Ovary (tissue), 9 donors: Measurements from ENCODE around the gene JCHAIN. TPM values are rescaled to one million over a fixed set of nuclear protein-coding genes. Genes with fewer than 3 reads are reported as not detected.

Experiments used
- DNase-seq, 5 donors: peaks; one replicate each; pipeline ENCODE4 v3.0.0-alpha.2; 2019 to 2020
- H3K27ac ChIP-seq, 2 donors: fragments of 200-600 bp; one replicate each; pipeline versions ENCODE4 v1.5.1 to v1.8.0; 2019 to 2022
- H3K27me3 ChIP-seq: fragments of 200-600 bp; one replicate; pipeline ENCODE4 v1.8.0; 2022
- H3K36me3 ChIP-seq: fragments of 200-600 bp; sonication (generic); one replicate; pipeline ENCODE4 v1.5.1; 2019
- H3K4me1 ChIP-seq: one replicate; pipeline ENCODE4 v1.8.1; 2013; ENCODE audit warnings: mild to moderate bottlenecking, moderate library complexity; ENCODE audit not compliant: insufficient read depth
- H3K4me3 ChIP-seq: fragments of 200-600 bp; sonication (generic); one replicate; pipeline ENCODE4 v1.5.1; 2017
- H3K9me3 ChIP-seq, 2 donors: fragments of 200-600 bp in 1 of 2; sonication (generic) in 1 of 2; one replicate each; pipeline versions ENCODE4 v1.5.1 to v1.8.1; 2013 to 2019; ENCODE audit warnings: mild to moderate bottlenecking in 1 of 2, moderate library complexity in 1 of 2
- EP300 ChIP-seq: sonication (generic); formaldehyde crosslinking; IDR thresholded peaks from one replicate; pipeline ENCODE4 v1.6.1; 2017; ENCODE audit warnings: antibody characterized with exemption
- POLR2A ChIP-seq: fragments of 450-650 bp; IDR thresholded peaks from one replicate; pipeline ENCODE4 v1.6.1; 2017; ENCODE audit warnings: antibody characterized with exemption, mild to moderate bottlenecking, moderate library complexity
- WGBS, 3 donors: extraction: QIAGEN DNeasy Blood & Tissue Kit in 1 of 3; methylation state at CpG; one replicate each; pipeline versions ENCODE4 v1.1.5 to v1.1.7; 2013 to 2017; 5-methylcytosine and 5-hydroxymethylcytosine counted together
- intact Hi-C, 4 donors: fragments of 100-400 bp; cut with DNase I; formaldehyde crosslinking; loops; one replicate each; pipeline versions ENCODE4 v1.11.0 to v1.15.1; 2022 to 2023
- polyA plus RNA-seq, 2 donors: library from polyadenylated mRNA; stranded (reverse); fragments of 200-250 nt in 1 of 2; fragments of 350-450 nt in 1 of 2; fragmentation: Illumina TruSeq in 1 of 2; extraction: RNeasy Lipid Tissue Mini Kit (QIAGEN cat#74804) in 1 of 2; gene quantifications; one replicate each; pipeline ENCODE4 v1.2.3, GENCODE V29; 2013 to 2014
- small RNA-seq: library from RNA; depleted of rRNA; stranded (forward); fragments of <200 nt; gene quantifications from one replicate; pipeline ENCODE3, GENCODE V24; 2016
- total RNA-seq, 7 donors: library from RNA; depleted of rRNA in 2 of 7; stranded (reverse); fragments of >200 nt in 2 of 7; fragmentation: NEBNext Ultra II Directional in 3 of 7; extraction: Animal tissue kit (Norgen Biotek cat#: 25700) in 3 of 7; gene quantifications; one replicate each; pipeline versions ENCODE4 v1.1.0 to v1.2.4, GENCODE V29; 2016 to 2023
- TF ChIP-seq, protein P1 (sequence below), 3 donors: fragments of 450-650 bp in 2 of 3; fragments of 200-600 bp in 1 of 3; IDR thresholded peaks; one replicate each; pipeline versions ENCODE4 v1.5.1 to v1.8.0; 2016 to 2022; ENCODE audit warnings: antibody characterized with exemption in 3 of 3, mild to moderate bottlenecking in 1 of 3
- donor health status: DM: no; HTN: no; CAD: no; lungs with moderate emphysema.
- donor health status: DM: no; HTN: no; CAD: no.
- donor health status: Bipolar disorder and iron deficiency.
- donor health status: DM: yes; HTN: yes; CAD: no.
- donor health status: DM: no; HTN: no; CAD: no.
- donor health status: DM: yes; HTN: yes; CAD: no.

The JCHAIN gene
- total and polyA plus RNA-seq, 9 donors: 1.4 to 93.0 (median 8.4) TPM

DNA sequence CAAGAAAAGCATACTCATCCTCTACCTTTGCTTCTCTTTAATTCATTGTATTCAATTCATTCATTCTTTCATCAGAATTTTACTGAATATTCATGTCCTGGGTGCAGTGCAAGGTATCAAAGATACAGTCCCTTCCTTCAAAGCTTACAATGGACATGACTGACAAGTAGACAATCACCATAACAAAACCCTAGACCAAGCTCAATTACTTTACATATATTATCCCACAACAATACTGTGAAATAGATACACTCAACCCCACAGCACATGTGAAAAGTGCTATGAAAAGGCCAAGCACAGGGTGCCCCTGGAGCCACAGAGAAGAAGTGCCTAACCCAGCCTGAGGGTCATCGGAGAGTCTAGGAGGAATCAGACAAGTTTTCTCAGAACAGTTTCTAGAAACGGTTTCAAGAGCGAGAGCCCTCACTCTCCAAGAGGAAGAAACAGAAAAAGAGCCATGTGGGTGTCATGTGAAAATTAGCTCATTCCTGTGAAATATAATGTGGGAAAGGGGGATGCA lies 58.9 kb downstream of the JCHAIN start:
- Histone ChIP-seq H3K9me3 (no peaks in the 10 kb centered on the region), H3K27me3 (no peaks in the 10 kb centered on the region), H3K27ac (no peak overlapping the region), H3K36me3 (no peaks in the 10 kb centered on the region), H3K4me1 (no peaks in the 10 kb centered on the region), H3K4me3 (no peak overlapping the region)
- WGBS, 3 donors: 90 to 92% (median 91%) methylated on average over 3 of the region's 3 CpGs
- TF ChIP-seq, protein P1, sequence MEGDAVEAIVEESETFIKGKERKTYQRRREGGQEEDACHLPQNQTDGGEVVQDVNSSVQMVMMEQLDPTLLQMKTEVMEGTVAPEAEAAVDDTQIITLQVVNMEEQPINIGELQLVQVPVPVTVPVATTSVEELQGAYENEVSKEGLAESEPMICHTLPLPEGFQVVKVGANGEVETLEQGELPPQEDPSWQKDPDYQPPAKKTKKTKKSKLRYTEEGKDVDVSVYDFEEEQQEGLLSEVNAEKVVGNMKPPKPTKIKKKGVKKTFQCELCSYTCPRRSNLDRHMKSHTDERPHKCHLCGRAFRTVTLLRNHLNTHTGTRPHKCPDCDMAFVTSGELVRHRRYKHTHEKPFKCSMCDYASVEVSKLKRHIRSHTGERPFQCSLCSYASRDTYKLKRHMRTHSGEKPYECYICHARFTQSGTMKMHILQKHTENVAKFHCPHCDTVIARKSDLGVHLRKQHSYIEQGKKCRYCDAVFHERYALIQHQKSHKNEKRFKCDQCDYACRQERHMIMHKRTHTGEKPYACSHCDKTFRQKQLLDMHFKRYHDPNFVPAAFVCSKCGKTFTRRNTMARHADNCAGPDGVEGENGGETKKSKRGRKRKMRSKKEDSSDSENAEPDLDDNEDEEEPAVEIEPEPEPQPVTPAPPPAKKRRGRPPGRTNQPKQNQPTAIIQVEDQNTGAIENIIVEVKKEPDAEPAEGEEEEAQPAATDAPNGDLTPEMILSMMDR (IDR thresholded peaks at IDR 0.05): no peak
- TF ChIP-seq EP300 (no peak), POLR2A (no peak)
- intact Hi-C loops: no loop called here
- no peak for DNase-seq

DNA sequence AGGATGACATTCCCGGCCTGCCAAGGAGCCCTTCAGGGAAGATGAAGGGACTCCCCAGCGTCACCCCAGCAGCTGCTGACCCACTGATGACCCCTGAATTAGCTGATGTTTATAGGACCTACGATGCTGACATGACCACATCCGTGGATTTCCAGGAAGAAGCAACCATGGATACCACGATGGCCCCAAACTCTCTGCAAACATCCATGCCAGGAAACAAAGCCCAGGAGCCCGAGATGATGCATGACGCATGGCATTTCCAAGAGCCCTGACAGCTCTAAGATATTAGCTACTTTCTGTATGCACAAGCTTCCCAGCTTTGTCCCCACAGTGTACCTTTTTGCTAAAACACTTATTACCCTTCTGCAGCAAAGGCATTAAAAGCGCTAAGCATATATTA lies 59.8 kb downstream of the JCHAIN start:
- Histone ChIP-seq H3K4me1 (no peaks in the 10 kb centered on the region), H3K4me3 (no peak overlapping the region), H3K9me3 (no peaks in the 10 kb centered on the region), H3K27ac (no peak overlapping the region), H3K36me3 (no peaks in the 10 kb centered on the region), H3K27me3 (no peaks in the 10 kb centered on the region)
- TF ChIP-seq, protein P1 (IDR thresholded peaks at IDR 0.05): no peak
- no peak for TF ChIP-seq POLR2A
- TF ChIP-seq EP300: no peak
- intact Hi-C loops: no loop called here
- WGBS, 3 donors: 84 to 90% (median 86%) methylated on average over 8 of the region's 8 CpGs
- no peak for DNase-seq

Small RNA genes within 50 kb of the gene (small RNA-seq; reads per million reads assigned to genes)
- gene RNU6-520P (not detected), gene RNU6-784P (not detected)

Other genes with a start within 250 kb of the JCHAIN start
- not detected for gene MUC7, start 194.3 kb downstream of the JCHAIN start, total RNA-seq
- not detected for gene MUC7, start 194.3 kb downstream of the JCHAIN start, polyA plus RNA-seq
- gene AMTN, start 147.9 kb downstream of the JCHAIN start, total RNA-seq: not detected
- gene AMTN, start 147.9 kb downstream of the JCHAIN start, polyA plus RNA-seq: not detected
- not detected for gene AMBN, start 74.3 kb downstream of the JCHAIN start, total RNA-seq
- gene AMBN, start 74.3 kb downstream of the JCHAIN start, polyA plus RNA-seq: not detected
- under 1 TPM in 2 of 7 donors, not detected in 5; 0.15 to 0.69 TPM for gene ENAM, start 37.8 kb downstream of the JCHAIN start, total RNA-seq
- 1 to 10 TPM in 1 of 2 donors, under 1 TPM in 1; 0.01 to 1.0 TPM for gene ENAM, start 37.8 kb downstream of the JCHAIN start, polyA plus RNA-seq
- 10 to 100 TPM; 10.3 to 25.0 (median 21.5) TPM for gene UTP3, start 22.0 kb upstream of the JCHAIN start, total RNA-seq
- 10 to 100 TPM; 16.7 to 23.1 TPM for gene UTP3, start 22.0 kb upstream of the JCHAIN start, polyA plus RNA-seq
- 10 to 100 TPM; 52.8 to 84.0 (median 73.9) TPM for gene RUFY3, start 55.5 kb upstream of the JCHAIN start, total RNA-seq
- gene RUFY3, start 55.5 kb upstream of the JCHAIN start, polyA plus RNA-seq: 10 to 100 TPM; 35.2 to 52.5 TPM
- 10 to 100 TPM; 28.4 to 48.3 (median 44.3) TPM for gene GRSF1, start 173.4 kb upstream of the JCHAIN start, total RNA-seq
- gene GRSF1, start 173.4 kb upstream of the JCHAIN start, polyA plus RNA-seq: 10 to 100 TPM; 40.2 to 78.7 TPM
- 10 to 100 TPM; 13.9 to 25.7 (median 21.9) TPM for gene MOB1B, start 235.9 kb upstream of the JCHAIN start, total RNA-seq
- 10 to 100 TPM in 1 of 2 donors, 1 to 10 TPM in 1; 6.4 to 10.5 TPM for gene MOB1B, start 235.9 kb upstream of the JCHAIN start, polyA plus RNA-seq